HG03159 (cell line): Measurements from ENCODE around the gene POLDIP2.
A peak's percentile ranks its signal among the peaks of the same experiment; 100 is the strongest.

Experiments
- ATAC-seq: cut with Tn5 transposase; IDR thresholded peaks from one replicate; pipeline ENCODE4 v1.9.1; 2021; ENCODE audit warnings: mild to moderate bottlenecking, moderate library complexity; ENCODE audit not compliant: unreplicated experiment

The POLDIP2 gene

DNA sequence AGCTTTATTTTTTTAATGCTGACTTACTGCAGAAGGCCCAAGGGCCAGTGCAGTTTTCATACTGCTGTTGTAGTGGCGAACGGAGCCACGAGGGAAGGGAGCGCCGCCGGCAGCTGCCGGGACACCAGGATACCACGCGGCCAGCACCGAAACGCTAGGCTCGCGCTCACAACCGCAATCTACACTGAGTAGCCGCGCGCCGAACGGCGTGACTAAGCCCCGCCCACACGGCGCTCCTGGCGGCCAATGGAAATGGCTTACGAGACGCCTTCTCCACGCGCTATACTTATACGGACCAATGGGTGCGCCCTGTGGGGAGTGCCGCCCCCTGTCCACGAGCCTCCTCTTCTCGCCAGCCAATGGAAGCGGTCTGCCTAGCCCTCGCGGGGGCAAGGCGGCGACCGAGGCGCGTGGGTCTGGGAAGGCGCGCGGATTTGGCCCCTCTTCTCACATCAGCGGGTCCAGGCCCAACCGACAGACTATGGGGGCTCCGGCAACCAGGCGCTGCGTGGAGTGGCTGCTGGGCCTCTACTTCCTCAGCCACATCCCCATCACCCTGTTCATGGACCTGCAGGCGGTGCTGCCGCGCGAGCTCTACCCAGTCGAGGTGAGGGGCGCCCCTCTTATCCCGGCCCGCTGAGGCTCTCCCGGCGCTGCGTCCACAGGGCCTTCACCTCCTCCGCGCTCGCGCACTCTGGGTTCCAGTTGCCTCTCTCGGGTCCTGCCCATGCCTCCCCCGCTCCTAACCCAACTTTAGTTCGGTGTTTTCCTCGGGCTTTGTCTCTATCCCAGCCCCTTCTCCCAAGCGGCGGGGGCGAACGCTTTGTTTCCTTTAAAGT is 38.3 kb downstream of the POLDIP2 start, which contains the start of gene TMEM97:
Gene TMEM97 (plus strand): TSS at position 442 of the 839 bp plus-strand sequence. CDS start 40 bp downstream, at position 482.
- peak; percentile 92 for ATAC-seq

DNA sequence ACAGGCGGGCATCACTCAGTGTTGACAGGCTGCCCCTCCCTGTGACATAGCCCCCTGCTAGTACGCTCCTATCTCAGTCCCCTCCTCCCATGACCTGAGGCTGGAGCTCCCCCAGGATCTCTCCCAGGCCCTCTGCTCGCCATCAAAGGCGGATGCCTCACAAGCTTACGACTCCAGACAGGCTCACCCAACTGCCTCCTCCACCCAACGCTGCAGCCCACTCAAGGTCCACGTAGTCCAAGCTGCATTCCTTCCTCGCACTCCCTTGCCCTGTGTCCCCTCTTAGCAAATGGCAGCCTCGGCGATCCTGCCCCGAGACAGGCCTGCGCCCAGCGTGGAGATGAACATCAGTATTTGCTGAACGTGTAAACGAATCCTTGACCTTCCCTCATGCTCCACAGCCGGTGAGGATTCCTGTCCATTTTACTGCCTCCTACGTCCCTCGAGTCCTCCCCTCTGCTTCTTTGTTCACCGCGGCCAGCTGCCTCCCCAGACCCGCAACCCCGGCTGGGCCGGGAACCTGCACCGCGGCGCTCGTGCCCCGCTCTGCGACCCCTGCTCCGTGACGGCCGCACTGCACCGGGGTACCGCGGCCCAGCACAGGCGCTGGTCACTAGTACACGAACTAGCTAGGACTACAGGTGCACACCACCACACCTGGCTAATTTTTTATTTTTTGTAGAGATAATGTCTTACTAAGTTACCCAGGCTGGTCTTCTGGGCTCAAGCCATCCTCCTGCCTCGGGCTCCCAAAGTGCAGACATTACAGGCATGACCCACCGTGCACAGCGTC is 39.2 kb downstream of the POLDIP2 start:
- ATAC-seq = peak; percentile 20

- no peak for ATAC-seq
Observed at GRCh38 chr17:28317099-28317965, 40.0 kb downstream of the POLDIP2 start.

GRCh38 chr17:28315846-28316705 is 41.3 kb downstream of the POLDIP2 start:
- no peak for ATAC-seq

- ATAC-seq = no peak
Observed at GRCh38 chr17:28313841-28314240, 43.5 kb downstream of the POLDIP2 start.

- no peak for ATAC-seq
Observed at GRCh38 chr17:28306954-28307401, 50.3 kb downstream of the POLDIP2 start.

DNA sequence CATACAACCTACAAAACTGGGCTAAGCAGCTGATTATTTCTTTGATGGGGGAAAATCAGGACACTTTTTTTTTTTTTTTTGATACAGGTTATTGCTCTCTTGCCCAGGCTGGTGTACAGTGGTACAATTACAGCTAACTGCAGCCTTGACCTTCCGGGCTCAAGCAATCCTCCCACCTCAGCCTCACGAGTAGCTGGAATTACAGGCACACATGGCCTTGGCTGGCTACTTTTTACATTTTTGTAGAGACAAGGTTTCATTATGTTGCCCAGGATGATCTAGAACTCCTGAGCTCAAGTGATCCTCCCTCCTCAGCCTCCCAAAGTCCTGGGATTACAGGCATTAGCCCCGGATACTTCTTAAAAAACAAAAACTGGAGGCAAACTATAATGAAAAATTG is 58.9 kb downstream of the POLDIP2 start:
- ATAC-seq = no peak
